ENCODE measurements around the gene RELCH. TPM values are rescaled to one million over a fixed set of nuclear protein-coding genes. Genes with fewer than 3 reads are reported as not detected.

Gene RELCH
- total and polyA plus RNA-seq, 8 donors, result 23.8 to 40.7 (median 34.1) TPM

GRCh38 chr18:62329691-62330454 lies 142.8 kb downstream of the RELCH start:
- DNase-seq (peak in 2 of 4 donors; percentile 44 to 60), ATAC-seq (peak; percentile 57)
- no peak overlapping the region for H3K4me3 ChIP-seq
- no peak overlapping the region for H3K27ac ChIP-seq
- TF ChIP-seq CTCF (IDR thresholded peaks at IDR 0.05), result no peak
- no peaks in the 10 kb centered on the region for H3K36me3 ChIP-seq
- H3K9me3 ChIP-seq, result no peaks in the 10 kb centered on the region
- H3K27me3 ChIP-seq, result peaks cover 26 to 66% of the 10 kb centered on the region in 2 donors
- H3K4me1 ChIP-seq, result peaks cover 8 to 49% of the 10 kb centered on the region in 2 donors
- intact Hi-C loops (cut with DNase I), result no loop called here

GRCh38 chr18:62330650-62331049 lies 143.6 kb downstream of the RELCH start:
- TF ChIP-seq CTCF (IDR thresholded peaks at IDR 0.05), result no peak
- Histone ChIP-seq H3K4me1 (peaks cover 8 to 43% of the 10 kb centered on the region in 2 donors), H3K36me3 (no peaks in the 10 kb centered on the region), H3K27ac (no peak overlapping the region), H3K4me3 (no peak overlapping the region), H3K27me3 (peaks cover 23 to 59% of the 10 kb centered on the region in 2 donors), H3K9me3 (no peaks in the 10 kb centered on the region)
- intact Hi-C loops (cut with DNase I), result no loop called here
- ATAC-seq, result no peak
- DNase-seq, result no peak

- no peak for TF ChIP-seq CTCF (IDR thresholded peaks at IDR 0.05)
- Histone ChIP-seq H3K9me3 (no peaks in the 10 kb centered on the region), H3K36me3 (no peaks in the 10 kb centered on the region), H3K27ac (no peak overlapping the region), H3K27me3 (peaks cover 12 to 48% of the 10 kb centered on the region in 2 donors), H3K4me1 (peaks cover 8 to 32% of the 10 kb centered on the region in 2 donors), H3K4me3 (no peak overlapping the region)
- ATAC-seq (peak; percentile 8), DNase-seq (peak in 3 of 4 donors; percentile 14 to 52 (median 37))
- intact Hi-C loops (cut with DNase I), result no loop called here
These were observed 144.7 kb downstream of the RELCH start for GRCh38 chr18:62331581-62332356.

GRCh38 chr18:62332431-62332830 lies 145.4 kb downstream of the RELCH start:
- peaks cover 6 to 44% of the 10 kb centered on the region in 2 donors for H3K27me3 ChIP-seq
- H3K36me3 ChIP-seq, result no peaks in the 10 kb centered on the region
- no peaks in the 10 kb centered on the region for H3K9me3 ChIP-seq
- TF ChIP-seq CTCF (IDR thresholded peaks at IDR 0.05), result no peak
- DNase-seq (no peak), ATAC-seq (no peak)
- H3K4me3 ChIP-seq, result no peak overlapping the region
- H3K27ac ChIP-seq, result no peak overlapping the region
- peaks cover 8 to 29% of the 10 kb centered on the region in 2 donors for H3K4me1 ChIP-seq
- intact Hi-C loops (cut with DNase I), result no loop called here

All from left lung (tissue), 10 donors.